IMR-90 (cell line): Measurements from ENCODE around the gene KCNIP3. TPM values are rescaled to one million over a fixed set of nuclear protein-coding genes. Genes with fewer than 3 reads are reported as not detected.

ENCODE experiments used
- ATAC-seq: fragments of 200-7000 bp; cut with Tn5 transposase; 2 replicates; pipeline ENCODE4 v1.9.1; 2020; ENCODE audit warnings: low read depth, mild to moderate bottlenecking, moderate library complexity
- BruUV-seq: library from RNA; stranded (reverse); fragments of 400-500 nt; replicated peaks from 2 replicates; lab custom pipeline; 2021; lab: Mats Ljungman, UMichigan
- CTCF ChIA-PET: fragments of 300-600 bp; formaldehyde crosslinking; extraction: SDS; loops from one replicate; lab custom pipeline; 2021; ENCODE audit warnings: antibody characterized with exemption; lab: Yijun Ruan, JAX
- POLR2A ChIA-PET: fragments of 300-600 bp; sonication (Branson Sonifier 250); formaldehyde crosslinking; loops from one replicate; lab custom pipeline; 2022; ENCODE audit warnings: antibody characterized with exemption; ENCODE audit not compliant: unreplicated experiment; lab: Charles Lee
- DNase-seq: peaks from one replicate; pipeline ENCODE4 v3.0.0; 2013
- H2AFZ ChIP-seq: replicated peaks from 2 replicates; pipeline ENCODE3; 2013; ENCODE audit warnings: low read length, mild to moderate bottlenecking; ENCODE audit not compliant: poor library complexity
- H2AK5ac ChIP-seq: 2 replicates; pipeline ENCODE4 v1.6.1; 2013; ENCODE audit warnings: low read depth, low read length, inconsistent platforms
- H2AK9ac ChIP-seq: replicated peaks from 2 replicates; pipeline ENCODE3; 2013; ENCODE audit warnings: mild to moderate bottlenecking, low read depth, low read length, moderate library complexity; ENCODE audit not compliant: poor library complexity
- H2BK120ac ChIP-seq: 2 replicates; pipeline ENCODE4 v1.6.1; 2013; ENCODE audit warnings: low read depth, low read length, inconsistent platforms
- H2BK15ac ChIP-seq: 3 replicates; pipeline ENCODE4 v1.6.1; 2013; ENCODE audit warnings: low read depth, low read length, inconsistent platforms
- H2BK20ac ChIP-seq: 2 replicates; pipeline ENCODE4 v1.6.1; 2013; ENCODE audit warnings: low read depth, mild to moderate bottlenecking, inconsistent platforms, low read length, moderate library complexity
- H2BK5ac ChIP-seq: 2 replicates; pipeline ENCODE4 v1.6.1; 2013; ENCODE audit warnings: mild to moderate bottlenecking, low read depth, low read length, inconsistent platforms; ENCODE audit not compliant: poor library complexity, severe bottlenecking
- H3K14ac ChIP-seq: replicated peaks from 2 replicates; pipeline ENCODE4 v1.6.1; 2013; ENCODE audit warnings: low read depth, low read length, inconsistent platforms
- H3K18ac ChIP-seq: 2 replicates; pipeline ENCODE4 v1.6.1; 2013; ENCODE audit warnings: low read depth, low read length, control low read depth
- H3K23ac ChIP-seq: 2 replicates; pipeline ENCODE4 v1.6.1; 2013; ENCODE audit warnings: low read depth, low read length, inconsistent platforms
- H3K27ac ChIP-seq: 2 replicates; pipeline ENCODE4 v1.5.1; 2013; ENCODE audit warnings: mild to moderate bottlenecking, control low read depth, low read length; ENCODE audit not compliant: insufficient read depth
- H3K27me3 ChIP-seq: 2 replicates; pipeline ENCODE4 v1.6.1; 2013; ENCODE audit warnings: low read length; ENCODE audit not compliant: control insufficient read depth, insufficient read depth
- H3K36me3 ChIP-seq: 2 replicates; pipeline ENCODE4 v1.6.1; 2013; ENCODE audit warnings: low read length, mixed read lengths; ENCODE audit not compliant: control insufficient read depth, insufficient read depth
- H3K4ac ChIP-seq: 2 replicates; pipeline ENCODE4 v1.6.1; 2013; ENCODE audit warnings: low read depth, low read length, inconsistent platforms
- H3K4me1 ChIP-seq: 2 replicates; pipeline ENCODE4 v1.6.1; 2013; ENCODE audit warnings: low read length, mixed read lengths; ENCODE audit not compliant: control insufficient read depth, insufficient read depth
- H3K4me2 ChIP-seq: 2 replicates; pipeline ENCODE4 v1.6.1; 2013; ENCODE audit warnings: low read depth, mild to moderate bottlenecking, control low read depth, low read length, moderate library complexity
- H3K4me3 ChIP-seq: 2 replicates; pipeline ENCODE4 v1.5.1; 2013; ENCODE audit warnings: low read depth, mild to moderate bottlenecking, control low read depth, low read length, moderate library complexity; ENCODE audit not compliant: insufficient read depth
- H3K56ac ChIP-seq: 2 replicates; pipeline ENCODE4 v1.6.1; 2013; ENCODE audit warnings: low read length, inconsistent platforms; ENCODE audit not compliant: insufficient read depth; ENCODE audit errors: extremely low read depth
- H3K79me1 ChIP-seq, 2 experiments: 2 replicates each; pipeline ENCODE4 v1.6.1; 2013; ENCODE audit warnings: low read length in 2 of 2, inconsistent platforms in 1 of 2, low read depth in 1 of 2
- H3K9ac ChIP-seq: 2 replicates; pipeline ENCODE4 v1.6.1; 2013; ENCODE audit warnings: low read depth, low read length, control low read depth
- H3K9me1 ChIP-seq: 2 replicates; pipeline ENCODE4 v1.6.1; 2013; ENCODE audit warnings: low read length, inconsistent platforms; ENCODE audit not compliant: insufficient read depth
- H3K9me3 ChIP-seq: 2 replicates; pipeline ENCODE4 v1.6.1; 2013; ENCODE audit warnings: low read length; ENCODE audit not compliant: control insufficient read depth, insufficient read depth
- H4K20me1 ChIP-seq: 2 replicates; pipeline ENCODE4 v1.6.1; 2013; ENCODE audit warnings: low read length, inconsistent platforms; ENCODE audit not compliant: insufficient read depth
- H4K5ac ChIP-seq: 2 replicates; pipeline ENCODE4 v1.6.1; 2013; ENCODE audit warnings: mild to moderate bottlenecking, low read depth, low read length, control low read depth
- H4K8ac ChIP-seq, 2 experiments: 2 replicates each; pipeline ENCODE4 v1.6.1; 2013; ENCODE audit warnings: low read depth in 2 of 2, low read length in 2 of 2, control low read depth in 1 of 2, inconsistent platforms in 1 of 2
- H4K91ac ChIP-seq: 2 replicates; pipeline ENCODE4 v1.6.1; 2013; ENCODE audit warnings: low read depth, low read length, inconsistent platforms; ENCODE audit not compliant: insufficient read depth
- CEBPB ChIP-seq: IDR thresholded peaks from 2 replicates; pipeline ENCODE4 v1.6.1; 2012; ENCODE audit warnings: low read depth, low read length, improper control_type of control experiment
- CHD1 ChIP-seq: IDR thresholded peaks from 2 replicates; pipeline ENCODE4 v1.6.1; 2012; ENCODE audit warnings: low read depth, low read length, improper control_type of control experiment
- CTCF ChIP-seq: conservative IDR thresholded peaks from 2 replicates; pipeline ENCODE4 v1.5.1; 2012; ENCODE audit warnings: mild to moderate bottlenecking, low read depth, low read length, improper control_type of control experiment
- ELK1 ChIP-seq: fragments of 150-350 bp; IDR thresholded peaks from 2 replicates; pipeline ENCODE4 v1.6.1; 2016; ENCODE audit warnings: low read depth, mild to moderate bottlenecking, low read length, moderate library complexity, borderline replicate concordance
- FOS ChIP-seq: fragments of 150-350 bp; IDR thresholded peaks from 2 replicates; pipeline ENCODE4 v1.6.1; 2016; ENCODE audit warnings: low read depth, low read length
- USF2 ChIP-seq: fragments of 150-350 bp; IDR thresholded peaks from 2 replicates; pipeline ENCODE4 v1.6.1; 2017; ENCODE audit warnings: mild to moderate bottlenecking, antibody characterized with exemption, low read length, low read depth
- whole genome bisulfite sequencing, 2 experiments: methylation state at CpG; one replicate each; pipeline versions ENCODE4 v1.1.5 to v1.1.7; 2013; ENCODE audit warnings: missing lambda C conversion rate in 2 of 2; ENCODE audit not compliant: insufficient read length in 1 of 2; ENCODE audit errors: extremely low coverage in 2 of 2; 5-methylcytosine and 5-hydroxymethylcytosine counted together
- dilution Hi-C: fragments of 300-500 bp; cut with HindIII; formaldehyde crosslinking; loops from one replicate; pipeline ENCODE4 v1.14.3; 2018; ENCODE audit warnings: low sequenced_read_pairs; ENCODE audit not compliant: unreplicated experiment
- in situ Hi-C: fragments of 300-500 bp; cut with MboI; formaldehyde crosslinking; loops from 3 replicates; pipeline ENCODE4 v1.14.3; 2019; ENCODE audit warnings: low sequenced_read_pairs, inconsistent platforms, mixed read lengths
- intact Hi-C: fragments of 100-400 bp; cut with micrococcal nuclease; formaldehyde crosslinking; loops from 2 replicates; pipeline ENCODE4 v1.10.0; 2022
- polyA plus RNA-seq, 3 experiments: library from polyadenylated mRNA; depleted of rRNA; stranded (reverse); fragments of >200 nt; gene quantifications; 2 replicates each; pipeline ENCODE4 v1.2.3, GENCODE V29; 2012; ENCODE audit warnings: low replicate concordance in 1 of 3
- total RNA-seq: library from RNA; depleted of rRNA; stranded (reverse); fragments of >200 nt; gene quantifications from 2 replicates; pipeline ENCODE4 v1.2.3, GENCODE V29; 2012

KCNIP3 gene
- total and polyA plus RNA-seq, 2 of the 4 experiments (the other 2 are of a cell fraction), result 0.72 to 1.4 TPM

GRCh38 chr2:95307878-95308277, 10.7 kb downstream of the KCNIP3 start:
- Histone ChIP-seq H2AFZ (peak overlapping the region; percentile 21), H4K91ac (no peak overlapping the region), H3K4me3 (no peak overlapping the region), H3K18ac (no peak overlapping the region), H3K56ac (no peak overlapping the region), H2AK5ac (no peak overlapping the region), H4K8ac (no peak overlapping the region), H3K27me3 (peaks cover 25% of the 10 kb centered on the region), H4K20me1 (no peaks in the 10 kb centered on the region), H3K4me1 (no peaks in the 10 kb centered on the region), H3K9me3 (no peaks in the 10 kb centered on the region), H2BK15ac (no peak overlapping the region), H3K36me3 (no peaks in the 10 kb centered on the region), H2AK9ac (no peak overlapping the region), H3K23ac (no peak overlapping the region), H3K14ac (no peak overlapping the region), H4K5ac (no peak overlapping the region), H2BK5ac (no peak overlapping the region), H3K27ac (no peak overlapping the region), H3K4me2 (no peak overlapping the region), H3K4ac (no peak overlapping the region), H3K79me1 (no peaks in the 10 kb centered on the region), H3K9me1 (no peaks in the 10 kb centered on the region), H2BK120ac (no peak overlapping the region), H3K9ac (no peak overlapping the region), H2BK20ac (no peak overlapping the region)
- DNase-seq, result no peak
- WGBS, 2 experiments, result 47% methylated on average over 2 of the region's 8 CpGs; no CpG with 5 or more reads in 1 of the 2 experiments
- TF ChIP-seq CEBPB (no peak), USF2 (no peak), ELK1 (no peak), CHD1 (no peak), CTCF (no peak), FOS (no peak)
- ChIA-PET CTCF (interaction anchor here (1.0 kb wide), 1 partner anchor 77 kb away, joined by 3 read pairs; no protein-coding TSS in a partner anchor), POLR2A (no interaction called here)
- no peak for ATAC-seq
- no TSS peak for BruUV-seq
- in situ Hi-C loops (no loop called here), intact Hi-C loops (no loop called here), dilution Hi-C loops (no loop called here)
